ENCODE results near the gene OTOF. TPM values are rescaled to one million over a fixed set of nuclear protein-coding genes. Genes with fewer than 3 reads are reported as not detected.

OTOF gene
- total RNA-seq, 2 experiments from 2014 or later = 0.71 to 0.75 TPM

GRCh38 chr2:26521913-26522180 lies 43.9 kb upstream of the OTOF start:
- Histone ChIP-seq H3K4me3 (ENCODE audit: low read length) (no peak overlapping the region), H3K27ac (ENCODE audit: low read depth in 1 of 2, low read length in 2 of 2) (no peak overlapping the region), H3K9me3 (ENCODE audit: control insufficient read depth in 1 of 2, insufficient read depth in 1 of 2, low read length in 2 of 2) (no peaks in the 10 kb centered on the region), H3K36me3 (ENCODE audit: insufficient read depth, low read length) (no peaks in the 10 kb centered on the region), H3K4me1 (ENCODE audit: insufficient read depth, low read length) (peaks cover 25% of the 10 kb centered on the region), H3K27me3 (ENCODE audit: control insufficient read depth in 1 of 2, insufficient read depth in 2 of 2, low read length in 2 of 2) (no peaks in the 10 kb centered on the region)
- no peak for DNase-seq
- no peak overlapping the region for H3K4me3 Mint-ChIP-seq
- H3K27me3 Mint-ChIP-seq = no peaks in the 10 kb centered on the region
- intact Hi-C loops (cut with DNase I, micrococcal nuclease) = no loop called here
- peaks cover 22% of the 10 kb centered on the region for H3K4me1 Mint-ChIP-seq (ENCODE audit: low read depth)
- H3K27ac Mint-ChIP-seq = no peak overlapping the region
- H3K9me3 Mint-ChIP-seq = no peaks in the 10 kb centered on the region
- ChIA-PET CTCF (no interaction called here), POLR2A (no interaction called here)
- no peak for ATAC-seq (ENCODE audit: poor library complexity)
- no peak for TF ChIP-seq CTCF (IDR thresholded peaks at IDR 0.05)
- no peaks in the 10 kb centered on the region for H3K36me3 Mint-ChIP-seq (ENCODE audit: low read depth)

- no peak overlapping the region for H3K27ac ChIP-seq (ENCODE audit: low read depth in 1 of 2, low read length in 2 of 2)
- no peaks in the 10 kb centered on the region for H3K9me3 Mint-ChIP-seq
- intact Hi-C loops (cut with DNase I, micrococcal nuclease) = no loop called here
- H3K4me3 Mint-ChIP-seq = no peak overlapping the region
- no peak overlapping the region for H3K27ac Mint-ChIP-seq
- H3K27me3 Mint-ChIP-seq = no peaks in the 10 kb centered on the region
- peaks cover 22% of the 10 kb centered on the region for H3K4me1 Mint-ChIP-seq (ENCODE audit: low read depth)
- H3K36me3 ChIP-seq (ENCODE audit: insufficient read depth, low read length) = no peaks in the 10 kb centered on the region
- DNase-seq = peak in 1 of 14 experiments; percentile 17
- ATAC-seq (ENCODE audit: poor library complexity) = no peak
- H3K4me1 ChIP-seq (ENCODE audit: insufficient read depth, low read length) = peaks cover 25% of the 10 kb centered on the region
- no peak for TF ChIP-seq CTCF (IDR thresholded peaks at IDR 0.05)
- POLR2A ChIA-PET = no interaction called here
- CTCF ChIA-PET = no interaction called here
- H3K9me3 ChIP-seq (ENCODE audit: control insufficient read depth in 1 of 2, insufficient read depth in 1 of 2, low read length in 2 of 2) = no peaks in the 10 kb centered on the region
- no peaks in the 10 kb centered on the region for H3K36me3 Mint-ChIP-seq (ENCODE audit: low read depth)
- H3K27me3 ChIP-seq (ENCODE audit: control insufficient read depth in 1 of 2, insufficient read depth in 2 of 2, low read length in 2 of 2) = no peaks in the 10 kb centered on the region
- H3K4me3 ChIP-seq (ENCODE audit: low read length) = no peak overlapping the region
Observed at GRCh38 chr2:26521054-26521912, 43.4 kb upstream of the OTOF start.

GRCh38 chr2:26520148-26520449 lies 42.2 kb upstream of the OTOF start:
- ChIA-PET POLR2A (no interaction called here), CTCF (no interaction called here)
- no peak overlapping the region for H3K4me3 ChIP-seq (ENCODE audit: low read length)
- Mint-ChIP-seq H3K4me1 (ENCODE audit: low read depth) (peaks cover 22% of the 10 kb centered on the region), H3K27ac (peak overlapping the region; percentile 65), H3K27me3 (no peaks in the 10 kb centered on the region), H3K9me3 (no peaks in the 10 kb centered on the region), H3K36me3 (ENCODE audit: low read depth) (no peaks in the 10 kb centered on the region), H3K4me3 (no peak overlapping the region)
- peaks cover 25% of the 10 kb centered on the region for H3K4me1 ChIP-seq (ENCODE audit: insufficient read depth, low read length)
- DNase-seq (no peak), ATAC-seq (ENCODE audit: poor library complexity) (no peak)
- TF ChIP-seq CTCF (IDR thresholded peaks at IDR 0.05) = no peak
- no peak overlapping the region for H3K27ac ChIP-seq (ENCODE audit: low read depth in 1 of 2, low read length in 2 of 2)
- no peaks in the 10 kb centered on the region for H3K9me3 ChIP-seq (ENCODE audit: control insufficient read depth in 1 of 2, insufficient read depth in 1 of 2, low read length in 2 of 2)
- intact Hi-C loops (cut with DNase I, micrococcal nuclease) = no loop called here
- no peaks in the 10 kb centered on the region for H3K36me3 ChIP-seq (ENCODE audit: insufficient read depth, low read length)
- H3K27me3 ChIP-seq (ENCODE audit: control insufficient read depth in 1 of 2, insufficient read depth in 2 of 2, low read length in 2 of 2) = no peaks in the 10 kb centered on the region

Measured in CD4-positive, alpha-beta T cell (primary cell).